ENCODE data around the gene SIK1.
"Not testable (repeated sequence)": the region's sequence is repeated elsewhere in the genome, so short reads cannot be mapped to it uniquely, and the experiment has no call there.

The SIK1 gene

DNA sequence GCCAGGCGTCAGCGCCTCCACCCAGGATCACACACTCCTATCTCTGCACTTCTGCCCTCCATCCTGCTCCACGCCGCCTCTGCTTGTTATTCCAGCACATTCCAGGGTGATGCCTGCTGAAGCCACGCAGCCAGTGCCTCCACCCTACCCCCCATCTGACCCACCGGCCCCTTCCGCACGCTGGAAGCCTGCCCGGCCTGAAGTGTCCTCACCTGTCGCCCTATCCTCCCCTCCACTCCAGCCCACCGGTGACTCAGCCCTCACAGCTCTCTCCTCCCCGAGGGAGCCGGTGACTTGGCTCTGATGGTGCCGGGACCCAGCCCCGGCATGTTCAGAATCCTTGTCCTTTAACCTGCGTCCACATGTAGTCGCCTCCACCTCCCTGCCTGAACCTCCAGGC, 24.9 kb upstream of the SIK1 start:
- H3K27ac ChIP-seq; H3K9me3 ChIP-seq (ENCODE audit: severe bottlenecking); DNase-seq; H3K4me3 ChIP-seq (ENCODE audit: low read depth, low read length); H3K27me3 ChIP-seq (ENCODE audit: insufficient read depth, low read depth, severe bottlenecking); H3K36me3 ChIP-seq: not testable (repeated sequence)

DNA sequence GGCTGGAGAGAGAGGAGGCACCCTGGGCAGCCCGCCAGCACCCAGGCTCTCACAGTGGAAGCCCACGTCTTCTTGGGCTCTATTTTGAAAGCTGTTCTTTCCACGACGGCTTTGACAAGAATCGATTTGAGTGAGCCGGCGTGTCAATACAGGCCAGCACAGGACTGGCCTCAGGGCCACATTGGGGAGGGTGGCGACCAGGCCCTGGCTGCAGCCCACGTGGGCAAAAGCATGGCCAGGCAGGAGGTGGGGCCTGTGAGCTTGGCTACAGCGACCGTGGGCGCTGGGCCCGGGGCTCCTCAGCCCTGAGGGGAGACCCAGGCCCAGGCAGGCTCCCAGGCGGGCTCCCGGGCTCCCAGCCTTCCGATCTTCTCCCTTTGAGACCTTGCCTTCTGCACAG, 23.4 kb upstream of the SIK1 start:
- H3K36me3 ChIP-seq; H3K4me3 ChIP-seq (ENCODE audit: low read depth, low read length); DNase-seq; H3K27me3 ChIP-seq (ENCODE audit: insufficient read depth, low read depth, severe bottlenecking); H3K27ac ChIP-seq; H3K9me3 ChIP-seq (ENCODE audit: severe bottlenecking): not testable (repeated sequence)

DNA sequence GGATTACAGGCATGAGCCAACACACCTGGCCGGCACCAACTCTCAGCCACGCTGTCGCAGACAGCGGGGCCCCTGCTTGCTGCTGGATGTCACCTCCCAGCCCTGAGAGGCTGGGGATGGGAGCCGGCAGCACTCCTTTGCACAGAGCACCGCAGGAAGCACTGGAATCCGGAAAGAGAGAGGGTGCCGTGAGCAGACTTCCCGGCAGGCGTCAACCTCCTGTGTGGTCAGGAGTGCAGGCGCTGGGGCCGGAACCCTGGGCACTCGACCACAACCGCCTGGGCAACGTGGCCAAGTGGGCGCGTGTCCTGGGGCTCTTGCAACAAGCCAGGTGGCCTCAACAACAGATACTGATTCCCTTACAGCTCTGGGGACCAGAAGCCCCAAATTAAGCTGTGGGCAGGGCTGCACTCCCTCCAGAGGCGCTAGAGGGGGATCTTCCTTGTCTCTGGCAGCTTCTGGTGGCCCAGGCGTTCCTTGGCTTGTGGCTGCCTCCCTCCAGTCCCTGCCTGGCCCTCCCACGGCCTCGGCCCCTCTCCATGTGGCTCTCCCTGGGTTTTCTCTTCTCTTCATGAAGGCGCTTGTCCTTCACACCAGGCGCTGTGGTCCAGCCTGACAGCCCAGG, 20.5 kb upstream of the SIK1 start:
- not testable (repeated sequence) for H3K27me3 ChIP-seq (ENCODE audit: insufficient read depth, low read depth, severe bottlenecking); DNase-seq; H3K9me3 ChIP-seq (ENCODE audit: severe bottlenecking); H3K4me3 ChIP-seq (ENCODE audit: low read depth, low read length); H3K27ac ChIP-seq; H3K36me3 ChIP-seq

DNA sequence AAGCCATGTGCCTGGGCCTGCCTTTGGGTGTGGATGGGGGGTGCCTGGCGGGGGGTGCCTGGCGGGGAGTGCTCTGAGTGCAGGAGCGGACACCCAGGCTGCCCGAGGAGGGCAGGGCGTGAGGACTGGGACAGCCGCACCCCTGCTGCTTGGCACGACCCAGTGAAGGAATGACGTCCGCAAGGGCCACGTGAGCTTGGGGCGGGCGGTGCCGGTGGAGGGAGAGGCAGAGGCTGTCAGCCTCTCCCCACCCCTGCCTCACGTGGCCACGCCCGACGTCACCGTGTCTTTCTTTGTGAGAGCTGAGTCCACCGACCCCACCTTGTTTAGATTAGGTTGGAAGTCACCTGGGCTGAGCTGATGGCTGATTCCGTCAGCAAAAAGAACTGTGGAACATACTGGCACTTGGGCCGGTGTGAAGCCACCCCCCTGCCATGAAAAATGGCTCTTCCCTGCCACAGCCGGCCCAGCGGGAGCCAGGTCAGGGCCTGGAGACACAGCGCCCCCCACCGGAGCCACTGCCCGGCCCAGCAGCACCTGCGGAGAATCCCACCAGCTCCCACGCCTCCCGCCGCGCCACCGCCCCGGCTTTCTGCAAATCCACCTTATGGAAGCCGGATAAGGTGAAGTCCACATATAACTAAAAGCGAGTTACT, 19.5 kb upstream of the SIK1 start:
- not testable (repeated sequence) for H3K27me3 ChIP-seq (ENCODE audit: insufficient read depth, low read depth, severe bottlenecking); H3K4me3 ChIP-seq (ENCODE audit: low read depth, low read length); DNase-seq; H3K27ac ChIP-seq; H3K36me3 ChIP-seq; H3K9me3 ChIP-seq (ENCODE audit: severe bottlenecking)

DNA sequence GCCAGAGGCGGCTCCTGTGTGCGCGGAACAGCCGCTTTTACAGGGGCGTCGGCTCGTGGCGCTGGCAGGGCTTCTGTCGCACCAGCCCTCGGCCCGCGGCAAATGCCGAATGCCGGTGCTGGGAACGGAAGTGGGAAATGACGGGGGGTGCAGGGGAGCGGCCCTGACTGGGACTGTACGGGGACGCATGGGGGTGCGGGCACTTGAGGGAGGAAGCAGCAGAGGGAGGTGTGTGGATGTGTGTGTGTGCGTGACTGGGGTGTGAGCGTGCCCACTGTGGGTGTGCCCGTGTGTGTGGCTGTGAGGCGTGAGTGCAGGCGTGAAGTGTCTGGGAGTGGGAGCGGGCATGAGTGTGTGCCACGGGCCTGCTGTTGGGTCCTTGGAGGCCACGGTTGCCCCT, 17.6 kb upstream of the SIK1 start:
- H3K27ac ChIP-seq; H3K9me3 ChIP-seq (ENCODE audit: severe bottlenecking); DNase-seq; H3K27me3 ChIP-seq (ENCODE audit: insufficient read depth, low read depth, severe bottlenecking); H3K4me3 ChIP-seq (ENCODE audit: low read depth, low read length); H3K36me3 ChIP-seq: not testable (repeated sequence)

DNA sequence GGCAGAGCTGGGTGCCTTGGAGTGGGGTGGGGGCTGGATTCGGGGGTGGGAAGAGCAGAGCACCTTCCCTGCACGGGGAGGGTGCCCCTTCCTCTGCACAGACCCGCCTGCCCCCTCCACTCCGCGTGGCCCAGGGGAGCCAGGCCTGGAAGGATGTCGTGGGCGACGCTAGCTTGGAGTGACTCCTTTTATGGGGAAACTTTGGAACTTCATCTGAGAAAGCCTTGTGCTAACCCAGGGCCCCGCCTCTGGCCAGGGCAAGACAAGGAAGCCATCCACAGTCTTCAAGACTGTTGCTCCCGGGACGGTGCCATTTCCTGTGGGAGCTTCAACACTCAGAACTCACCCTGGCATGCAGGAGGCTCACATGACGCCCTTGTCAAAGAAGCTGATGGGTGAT, 15.6 kb upstream of the SIK1 start:
- H3K4me3 ChIP-seq (ENCODE audit: low read depth, low read length); H3K36me3 ChIP-seq; H3K27me3 ChIP-seq (ENCODE audit: insufficient read depth, low read depth, severe bottlenecking); DNase-seq; H3K27ac ChIP-seq; H3K9me3 ChIP-seq (ENCODE audit: severe bottlenecking): not testable (repeated sequence)

DNA sequence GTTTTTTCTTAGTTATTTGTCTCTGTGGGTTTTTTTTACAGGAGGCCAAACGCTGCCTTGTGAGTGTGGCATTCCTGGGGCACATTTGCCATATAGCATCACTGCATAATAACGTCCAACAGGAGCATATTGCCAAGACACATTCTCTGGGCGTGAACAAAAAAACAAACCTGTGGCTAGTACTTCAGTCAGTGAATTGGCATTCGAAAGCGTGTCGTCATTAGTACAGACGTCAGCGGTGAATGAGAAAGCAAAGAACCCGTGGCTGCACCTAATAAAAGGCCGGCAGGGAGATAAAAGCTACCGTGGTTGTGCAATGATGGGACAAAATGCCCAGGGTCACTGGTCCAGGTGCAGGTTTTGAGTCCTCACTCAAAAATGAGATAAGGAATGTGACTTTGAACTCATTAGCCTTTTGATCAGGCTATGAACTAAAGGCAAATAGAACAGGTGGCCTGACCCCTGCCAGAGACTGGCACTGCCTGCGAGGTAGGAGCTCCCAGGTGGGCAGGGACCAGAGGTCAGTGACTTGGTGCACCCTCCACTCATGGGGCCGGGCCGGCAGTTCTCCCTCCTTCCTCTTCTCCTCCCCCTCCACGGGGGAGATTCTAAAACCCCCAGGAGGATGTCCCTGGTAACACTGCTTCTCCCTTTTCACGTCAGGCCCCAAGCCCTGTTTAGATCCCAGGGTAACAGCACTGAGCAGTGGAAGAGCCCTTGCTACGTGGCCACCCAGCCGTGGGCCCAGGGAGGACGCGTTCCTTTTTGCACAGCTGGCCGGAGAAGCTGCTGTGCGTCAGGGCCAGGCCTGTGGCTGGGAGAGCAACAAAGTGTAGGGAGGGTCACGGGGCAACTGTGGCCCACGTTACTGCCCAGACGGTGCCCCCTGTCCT, 14.2 kb upstream of the SIK1 start:
- H3K4me3 ChIP-seq (ENCODE audit: low read depth, low read length); DNase-seq; H3K36me3 ChIP-seq; H3K9me3 ChIP-seq (ENCODE audit: severe bottlenecking); H3K27ac ChIP-seq; H3K27me3 ChIP-seq (ENCODE audit: insufficient read depth, low read depth, severe bottlenecking): not testable (repeated sequence)

DNA sequence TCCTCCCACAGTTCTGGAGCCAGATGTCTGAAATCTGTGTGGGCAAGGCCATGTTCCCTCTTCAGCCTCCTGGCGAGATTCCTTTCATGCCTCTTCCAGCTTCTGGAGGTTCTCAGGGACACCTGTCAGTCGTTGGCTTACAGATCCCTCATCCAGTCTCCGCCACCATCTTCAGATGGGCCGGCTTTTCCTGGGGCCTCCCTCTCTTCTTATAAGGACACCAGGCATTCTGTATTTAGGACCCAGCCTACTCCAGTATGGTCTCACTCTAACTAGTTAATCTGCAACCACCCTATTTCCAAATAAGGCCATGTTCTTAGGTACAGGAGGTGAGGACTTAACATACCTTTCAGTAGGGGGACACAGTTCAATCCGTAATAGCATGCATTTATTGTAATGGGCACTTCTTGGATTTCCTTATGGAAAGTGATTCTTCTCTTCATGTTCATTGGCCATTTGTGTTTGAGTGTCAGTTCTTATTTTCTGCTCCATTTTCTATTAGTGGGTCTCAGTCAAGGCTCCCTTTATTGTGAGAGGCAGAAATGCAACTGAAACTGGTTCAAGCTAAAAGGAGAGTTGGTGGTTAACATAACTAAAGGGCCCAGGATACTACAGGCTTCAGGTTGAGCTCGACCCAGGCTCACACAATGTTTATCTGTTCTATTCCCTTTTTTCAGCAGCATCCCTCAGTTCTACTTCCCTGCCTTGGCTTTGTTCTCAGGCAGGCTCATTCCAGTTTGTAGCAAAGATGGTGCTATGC, 12.6 kb upstream of the SIK1 start:
- H3K9me3 ChIP-seq (ENCODE audit: severe bottlenecking); H3K27me3 ChIP-seq (ENCODE audit: insufficient read depth, low read depth, severe bottlenecking); H3K27ac ChIP-seq; H3K36me3 ChIP-seq; H3K4me3 ChIP-seq (ENCODE audit: low read depth, low read length): not testable (repeated sequence)
- DNase-seq: peak; percentile 10

DNA sequence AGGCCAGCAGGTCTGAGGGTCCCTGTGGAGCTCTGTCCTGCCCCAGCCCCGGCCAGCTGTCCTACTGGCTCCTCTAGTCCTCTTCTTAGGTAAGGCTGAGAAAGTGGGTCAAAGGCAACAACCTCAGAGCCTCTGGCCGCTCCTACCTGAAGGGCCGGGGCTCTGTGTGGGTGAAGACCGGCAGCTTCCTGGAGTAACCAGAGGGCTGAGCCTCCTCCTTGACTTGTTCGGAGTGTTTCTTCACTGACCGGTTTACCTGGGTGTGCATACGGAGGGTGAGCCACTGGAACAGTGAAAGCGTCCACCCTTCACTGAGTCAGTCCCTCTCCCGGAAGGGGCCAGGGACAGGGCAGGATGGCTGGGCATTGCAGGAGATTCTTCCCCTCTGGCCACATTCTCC, 9.3 kb upstream of the SIK1 start:
- H3K27me3 ChIP-seq (ENCODE audit: insufficient read depth, low read depth, severe bottlenecking): not testable (repeated sequence)

DNA sequence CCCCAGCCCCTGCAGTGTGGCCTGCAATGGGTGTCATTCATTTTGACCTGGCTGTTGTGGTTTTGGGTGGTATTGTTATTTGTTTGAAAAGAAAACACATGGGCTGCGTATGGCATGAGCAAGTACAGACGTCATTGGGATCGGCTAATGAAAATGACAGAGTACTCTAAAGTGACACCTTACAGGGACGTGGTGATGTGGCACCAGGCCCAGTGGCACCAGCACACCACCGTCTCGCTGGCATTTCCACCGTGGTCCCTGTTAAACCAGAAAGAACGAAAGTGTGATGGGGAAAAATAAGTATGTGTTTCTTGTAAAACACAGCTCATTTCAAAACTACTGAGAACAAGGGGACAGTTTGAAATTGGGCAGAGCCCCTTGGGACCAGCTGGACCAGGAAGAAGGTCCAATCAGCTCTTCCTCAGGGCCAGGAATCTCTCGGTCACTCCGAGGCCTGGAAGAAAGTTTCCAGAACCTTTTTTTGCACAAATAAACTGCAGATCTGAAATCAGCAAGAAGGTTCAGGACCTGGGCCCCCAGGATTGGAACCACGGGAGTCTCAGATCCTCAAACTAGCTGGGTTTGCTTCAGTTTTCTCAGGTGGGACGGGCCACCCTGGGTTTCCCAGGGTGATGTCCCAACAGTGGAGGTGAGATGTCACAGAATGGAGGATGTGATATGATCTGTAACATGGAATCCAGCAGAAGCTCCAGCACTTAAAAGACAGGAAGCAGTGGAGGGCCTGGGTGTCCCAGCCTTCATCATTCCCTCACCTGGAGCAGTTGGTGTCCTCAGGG, 6.6 kb upstream of the SIK1 start:
- H3K4me3 ChIP-seq (ENCODE audit: low read depth, low read length); H3K9me3 ChIP-seq (ENCODE audit: severe bottlenecking); DNase-seq; H3K27me3 ChIP-seq (ENCODE audit: insufficient read depth, low read depth, severe bottlenecking); H3K27ac ChIP-seq; H3K36me3 ChIP-seq: not testable (repeated sequence)

More for the DNA sequence above, 9.3 kb upstream of the SIK1 start:
- not testable (repeated sequence) for H3K4me3 ChIP-seq (ENCODE audit: low read depth, low read length); H3K36me3 ChIP-seq; H3K9me3 ChIP-seq (ENCODE audit: severe bottlenecking); DNase-seq; H3K27ac ChIP-seq

DNA sequence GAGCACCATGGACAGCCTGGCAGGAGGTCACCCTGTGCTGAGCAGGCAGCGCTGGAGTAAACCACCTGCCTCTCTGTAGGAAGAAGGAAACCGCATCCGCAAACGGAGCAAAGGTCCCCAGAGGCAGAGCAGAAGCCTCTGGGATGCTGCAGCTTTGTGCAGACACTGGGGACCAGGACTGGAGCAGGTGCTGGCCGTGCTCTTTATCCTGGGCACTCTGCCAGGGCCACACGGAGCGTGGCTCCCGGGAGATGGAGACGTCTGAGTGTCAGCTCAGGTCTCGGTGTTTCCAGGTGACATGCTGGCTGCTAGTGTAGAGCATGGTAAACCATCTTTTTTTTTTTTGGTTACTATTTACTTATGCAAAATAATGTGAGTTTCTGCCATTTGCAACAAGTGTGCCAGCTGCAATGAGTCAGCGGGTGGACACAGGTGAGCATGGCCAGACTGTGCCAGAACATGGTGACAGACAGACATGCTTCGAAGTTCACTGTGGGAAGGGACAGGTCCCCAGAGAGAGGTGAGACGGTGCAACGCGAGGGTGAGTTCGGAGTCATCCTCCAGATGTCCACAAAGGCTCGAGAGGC, 4.0 kb upstream of the SIK1 start:
- not testable (repeated sequence) for DNase-seq; H3K36me3 ChIP-seq; H3K9me3 ChIP-seq (ENCODE audit: severe bottlenecking); H3K4me3 ChIP-seq (ENCODE audit: low read depth, low read length); H3K27me3 ChIP-seq (ENCODE audit: insufficient read depth, low read depth, severe bottlenecking); H3K27ac ChIP-seq

DNA sequence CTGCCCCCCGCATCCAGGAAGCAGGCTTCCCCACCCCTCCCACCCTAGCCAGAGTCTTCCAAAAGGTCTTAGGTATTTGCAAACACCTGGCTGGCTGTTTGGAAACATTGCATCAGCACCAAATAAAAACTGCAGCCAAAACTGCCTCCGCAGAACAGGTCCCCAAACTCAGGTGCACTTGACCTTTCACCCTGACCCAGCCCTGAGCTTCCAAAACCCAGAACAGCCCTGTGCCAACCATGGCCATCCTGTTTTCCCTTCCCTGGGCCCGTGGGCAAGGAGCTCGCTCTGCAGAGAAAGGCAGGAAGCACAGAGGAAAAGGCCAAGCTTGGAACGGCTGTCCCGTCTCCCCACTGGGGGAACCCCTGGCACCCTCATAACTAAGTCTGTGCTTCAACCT, 2.0 kb upstream of the SIK1 start:
- H3K9me3 ChIP-seq (ENCODE audit: severe bottlenecking); H3K27ac ChIP-seq: not testable (repeated sequence)

DNA sequence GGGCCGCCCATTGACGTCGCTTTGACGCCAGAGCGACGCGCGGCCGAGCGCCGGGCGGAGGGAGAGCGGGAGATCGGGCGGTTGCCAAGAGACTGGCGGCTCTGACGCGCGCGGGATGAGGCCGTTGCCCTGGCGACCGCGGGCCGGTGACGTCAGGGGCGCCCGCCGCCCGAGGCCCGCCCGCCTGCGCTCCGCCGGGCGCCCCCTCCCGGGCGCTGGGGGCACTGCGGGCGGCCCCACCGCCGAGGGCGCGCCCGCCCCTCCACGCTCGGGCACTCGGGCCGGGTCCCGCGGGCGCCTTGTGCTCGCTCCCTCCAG, 270 bp upstream of the SIK1 start:
- H3K4me3 ChIP-seq (ENCODE audit: low read depth, low read length); DNase-seq; H3K36me3 ChIP-seq; H3K9me3 ChIP-seq (ENCODE audit: severe bottlenecking); H3K27ac ChIP-seq; H3K27me3 ChIP-seq (ENCODE audit: insufficient read depth, low read depth, severe bottlenecking): not testable (repeated sequence)

More for the DNA sequence above, 2.0 kb upstream of the SIK1 start:
- not testable (repeated sequence) for DNase-seq; H3K27me3 ChIP-seq (ENCODE audit: insufficient read depth, low read depth, severe bottlenecking); H3K4me3 ChIP-seq (ENCODE audit: low read depth, low read length); H3K36me3 ChIP-seq

All from WERI-Rb-1 (cell line).